H1 (cell line): ENCODE data around the gene KCNJ9. TPM values are rescaled to one million over a fixed set of nuclear protein-coding genes. Genes with fewer than 3 reads are reported as not detected.

Experiments used
- CHD7 ChIP-seq: fragments of 300-600 bp; sonication (generic); IDR thresholded peaks from 2 replicates; pipeline ENCODE4 v1.7.1; 2012; ENCODE audit warnings: low read length, moderate library complexity, mild to moderate bottlenecking, inconsistent platforms; ENCODE audit not compliant: insufficient replicate concordance
- polyA plus RNA-seq, 7 experiments: library from polyadenylated mRNA; depleted of rRNA in 3 of 7; stranded (reverse) in 5 of 7; unstranded in 2 of 7; fragments of >200 nt in 5 of 7; fragments of 200-250 nt in 2 of 7; gene quantifications; 1 replicate in 5 of 7; 2 replicates in 1 of 7; 4 replicates in 1 of 7; pipeline versions ENCODE4 v1.2.1 to v1.2.3, GENCODE V29; 2011 to 2013; ENCODE audit warnings: missing spikeins in 2 of 7, mixed read lengths in 2 of 7
- total RNA-seq: library from RNA; stranded (reverse); fragmentation: NEBNext Ultra II Directional; extraction: Animal tissue kit (Norgen Biotek cat#: 25700); gene quantifications from 2 replicates; pipeline ENCODE4 v1.2.1, GENCODE V29; 2021

Gene KCNJ9
- total and polyA plus RNA-seq, 2 of the 8 experiments (the other 6 are each of a cell fraction or from before 2014, with no cell fraction given): 0.02 to 0.13 TPM

DNA sequence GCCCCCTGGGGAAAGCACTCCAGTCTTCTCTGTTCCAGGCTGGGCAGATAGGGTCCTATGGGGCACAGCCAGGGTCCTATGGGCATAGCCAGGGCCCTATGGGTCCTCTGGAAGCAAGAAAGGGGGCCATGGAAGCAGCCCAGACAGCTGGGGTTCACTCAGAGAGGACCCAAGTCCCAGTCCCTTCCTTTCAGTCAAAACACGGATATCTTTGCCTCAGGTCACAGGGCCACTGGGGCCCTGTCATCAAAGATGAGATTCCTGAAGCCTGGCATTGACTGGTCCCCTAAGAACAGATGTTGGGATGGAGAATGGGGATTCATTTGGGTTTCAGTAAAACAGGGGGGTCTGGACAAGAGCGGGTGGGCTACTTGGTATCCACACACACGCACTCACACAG, 8.5 kb downstream of the KCNJ9 start (continued):
- no peak for TF ChIP-seq CHD7
